Breast epithelium (tissue), 3 donors: ENCODE results near the gene RPN2.

ENCODE experiments used
- POLR2A ChIP-seq: fragments of 450-650 bp; IDR thresholded peaks from one replicate; pipeline ENCODE4 v1.6.1; 2016; ENCODE audit warnings: antibody characterized with exemption, mild to moderate bottlenecking, moderate library complexity
- TF ChIP-seq, protein P1 (sequence below), 3 donors: fragments of 450-650 bp; IDR thresholded peaks; one replicate each; pipeline ENCODE4 v1.5.1; 2016 to 2017; ENCODE audit warnings: antibody characterized with exemption in 3 of 3, mild to moderate bottlenecking in 3 of 3, moderate library complexity in 3 of 3

DNA sequence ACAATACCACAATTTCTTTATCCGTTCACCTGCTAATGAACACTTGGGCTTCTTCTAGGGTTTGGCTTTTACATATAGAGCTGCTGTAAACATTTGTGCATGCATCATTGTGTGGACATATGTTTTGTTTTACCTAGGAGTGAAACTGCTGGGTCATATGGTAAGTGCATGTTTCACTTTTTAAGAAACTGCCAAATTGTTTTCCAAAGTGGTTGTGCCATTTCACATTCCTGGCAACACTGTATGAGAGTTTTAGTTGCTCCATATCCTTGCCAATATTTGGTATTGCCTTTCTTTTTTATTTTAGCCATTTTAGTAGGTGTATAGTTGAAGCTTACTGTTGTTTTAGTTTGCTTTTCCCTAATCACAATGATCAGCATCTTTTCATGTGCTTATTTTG is 14.1 kb upstream of the RPN2 start:
- TF ChIP-seq, protein P1, sequence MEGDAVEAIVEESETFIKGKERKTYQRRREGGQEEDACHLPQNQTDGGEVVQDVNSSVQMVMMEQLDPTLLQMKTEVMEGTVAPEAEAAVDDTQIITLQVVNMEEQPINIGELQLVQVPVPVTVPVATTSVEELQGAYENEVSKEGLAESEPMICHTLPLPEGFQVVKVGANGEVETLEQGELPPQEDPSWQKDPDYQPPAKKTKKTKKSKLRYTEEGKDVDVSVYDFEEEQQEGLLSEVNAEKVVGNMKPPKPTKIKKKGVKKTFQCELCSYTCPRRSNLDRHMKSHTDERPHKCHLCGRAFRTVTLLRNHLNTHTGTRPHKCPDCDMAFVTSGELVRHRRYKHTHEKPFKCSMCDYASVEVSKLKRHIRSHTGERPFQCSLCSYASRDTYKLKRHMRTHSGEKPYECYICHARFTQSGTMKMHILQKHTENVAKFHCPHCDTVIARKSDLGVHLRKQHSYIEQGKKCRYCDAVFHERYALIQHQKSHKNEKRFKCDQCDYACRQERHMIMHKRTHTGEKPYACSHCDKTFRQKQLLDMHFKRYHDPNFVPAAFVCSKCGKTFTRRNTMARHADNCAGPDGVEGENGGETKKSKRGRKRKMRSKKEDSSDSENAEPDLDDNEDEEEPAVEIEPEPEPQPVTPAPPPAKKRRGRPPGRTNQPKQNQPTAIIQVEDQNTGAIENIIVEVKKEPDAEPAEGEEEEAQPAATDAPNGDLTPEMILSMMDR (IDR thresholded peaks at IDR 0.05): no peak
- TF ChIP-seq POLR2A: no peak
